ENCODE measurements around the gene CNTN4.

The CNTN4 gene

GRCh38 chr3:2262204-2262603, 163.5 kb downstream of the CNTN4 start:
- Mint-ChIP-seq H3K27ac (no peak overlapping the region), H3K36me3 (ENCODE audit: low read depth) (no peaks in the 10 kb centered on the region), H3K4me3 (no peak overlapping the region), H3K9me3 (peaks cover 7% of the 10 kb centered on the region), H3K27me3 (no peaks in the 10 kb centered on the region), H3K4me1 (ENCODE audit: low read depth) (no peaks in the 10 kb centered on the region)
- intact Hi-C loops (cut with micrococcal nuclease), result no loop called here

- no peaks in the 10 kb centered on the region for H3K9me3 Mint-ChIP-seq
- no peaks in the 10 kb centered on the region for H3K27me3 Mint-ChIP-seq
- H3K4me3 Mint-ChIP-seq, result no peak overlapping the region
- no peak overlapping the region for H3K27ac Mint-ChIP-seq
- H3K4me1 Mint-ChIP-seq (ENCODE audit: low read depth), result no peaks in the 10 kb centered on the region
- no peaks in the 10 kb centered on the region for H3K36me3 Mint-ChIP-seq (ENCODE audit: low read depth)
- intact Hi-C loops (cut with micrococcal nuclease), result no loop called here
Measured at GRCh38 chr3:2266606-2267005, 167.9 kb downstream of the CNTN4 start.

- H3K4me3 Mint-ChIP-seq, result no peak overlapping the region
- no peaks in the 10 kb centered on the region for H3K36me3 Mint-ChIP-seq (ENCODE audit: low read depth)
- intact Hi-C loops (cut with micrococcal nuclease), result no loop called here
- H3K27ac Mint-ChIP-seq, result no peak overlapping the region
- no peaks in the 10 kb centered on the region for H3K9me3 Mint-ChIP-seq
- H3K27me3 Mint-ChIP-seq, result no peaks in the 10 kb centered on the region
- no peaks in the 10 kb centered on the region for H3K4me1 Mint-ChIP-seq (ENCODE audit: low read depth)
Measured at GRCh38 chr3:2268779-2269178, 170.1 kb downstream of the CNTN4 start.

- intact Hi-C loops (cut with micrococcal nuclease), result no loop called here
- no peaks in the 10 kb centered on the region for H3K4me1 Mint-ChIP-seq (ENCODE audit: low read depth)
- peaks cover 15% of the 10 kb centered on the region for H3K9me3 Mint-ChIP-seq
- H3K27ac Mint-ChIP-seq, result no peak overlapping the region
- H3K27me3 Mint-ChIP-seq, result no peaks in the 10 kb centered on the region
- H3K36me3 Mint-ChIP-seq (ENCODE audit: low read depth), result no peaks in the 10 kb centered on the region
- H3K4me3 Mint-ChIP-seq, result no peak overlapping the region
Measured at GRCh38 chr3:2274526-2274925, 175.9 kb downstream of the CNTN4 start.

GRCh38 chr3:2283818-2284217, 185.2 kb downstream of the CNTN4 start:
- Mint-ChIP-seq H3K9me3 (peaks cover 26% of the 10 kb centered on the region), H3K27ac (no peak overlapping the region), H3K4me1 (ENCODE audit: low read depth) (no peaks in the 10 kb centered on the region), H3K27me3 (no peaks in the 10 kb centered on the region), H3K4me3 (no peak overlapping the region), H3K36me3 (ENCODE audit: low read depth) (no peaks in the 10 kb centered on the region)
- intact Hi-C loops (cut with micrococcal nuclease), result no loop called here

GRCh38 chr3:2300938-2301337, 202.3 kb downstream of the CNTN4 start:
- Mint-ChIP-seq H3K36me3 (ENCODE audit: low read depth) (no peaks in the 10 kb centered on the region), H3K4me1 (ENCODE audit: low read depth) (no peaks in the 10 kb centered on the region), H3K4me3 (no peak overlapping the region), H3K27me3 (no peaks in the 10 kb centered on the region), H3K9me3 (peaks cover 5% of the 10 kb centered on the region), H3K27ac (no peak overlapping the region)
- intact Hi-C loops (cut with micrococcal nuclease), result no loop called here

- no peak overlapping the region for H3K27ac Mint-ChIP-seq
- H3K9me3 Mint-ChIP-seq, result peaks cover 5% of the 10 kb centered on the region
- no peaks in the 10 kb centered on the region for H3K36me3 Mint-ChIP-seq (ENCODE audit: low read depth)
- H3K4me3 Mint-ChIP-seq, result no peak overlapping the region
- no peaks in the 10 kb centered on the region for H3K27me3 Mint-ChIP-seq
- intact Hi-C loops (cut with micrococcal nuclease), result no loop called here
- H3K4me1 Mint-ChIP-seq (ENCODE audit: low read depth), result no peaks in the 10 kb centered on the region
Measured at GRCh38 chr3:2301361-2301760, 202.7 kb downstream of the CNTN4 start.

GRCh38 chr3:2303566-2303965, 204.9 kb downstream of the CNTN4 start:
- Mint-ChIP-seq H3K9me3 (peaks cover 8% of the 10 kb centered on the region), H3K36me3 (ENCODE audit: low read depth) (no peaks in the 10 kb centered on the region), H3K27me3 (no peaks in the 10 kb centered on the region), H3K4me1 (ENCODE audit: low read depth) (no peaks in the 10 kb centered on the region), H3K27ac (no peak overlapping the region), H3K4me3 (no peak overlapping the region)
- intact Hi-C loops (cut with micrococcal nuclease), result no loop called here

GRCh38 chr3:2311022-2311421, 212.4 kb downstream of the CNTN4 start:
- no peaks in the 10 kb centered on the region for H3K27me3 Mint-ChIP-seq
- H3K36me3 Mint-ChIP-seq (ENCODE audit: low read depth), result no peaks in the 10 kb centered on the region

GRCh38 chr3:2317521-2317920, 218.9 kb downstream of the CNTN4 start:
- Mint-ChIP-seq H3K27ac (no peak overlapping the region), H3K4me3 (no peak overlapping the region), H3K36me3 (ENCODE audit: low read depth) (no peaks in the 10 kb centered on the region), H3K4me1 (ENCODE audit: low read depth) (no peaks in the 10 kb centered on the region), H3K9me3 (peaks cover 6% of the 10 kb centered on the region), H3K27me3 (no peaks in the 10 kb centered on the region)
- intact Hi-C loops (cut with micrococcal nuclease), result no loop called here

More at GRCh38 chr3:2311022-2311421, 212.4 kb downstream of the CNTN4 start:
- H3K4me1 Mint-ChIP-seq (ENCODE audit: low read depth), result no peaks in the 10 kb centered on the region
- no peak overlapping the region for H3K4me3 Mint-ChIP-seq
- peaks cover 27% of the 10 kb centered on the region for H3K9me3 Mint-ChIP-seq
- intact Hi-C loops (cut with micrococcal nuclease), result no loop called here
- no peak overlapping the region for H3K27ac Mint-ChIP-seq

GRCh38 chr3:2334921-2335320, 236.3 kb downstream of the CNTN4 start:
- intact Hi-C loops (cut with micrococcal nuclease), result no loop called here
- no peaks in the 10 kb centered on the region for H3K27me3 Mint-ChIP-seq
- H3K9me3 Mint-ChIP-seq, result no peaks in the 10 kb centered on the region
- H3K36me3 Mint-ChIP-seq (ENCODE audit: low read depth), result no peaks in the 10 kb centered on the region
- no peaks in the 10 kb centered on the region for H3K4me1 Mint-ChIP-seq (ENCODE audit: low read depth)
- no peak overlapping the region for H3K27ac Mint-ChIP-seq
- no peak overlapping the region for H3K4me3 Mint-ChIP-seq

- no peak overlapping the region for H3K4me3 Mint-ChIP-seq
- no peak overlapping the region for H3K27ac Mint-ChIP-seq
- H3K36me3 Mint-ChIP-seq (ENCODE audit: low read depth), result no peaks in the 10 kb centered on the region
- H3K9me3 Mint-ChIP-seq, result peaks cover 9% of the 10 kb centered on the region
- intact Hi-C loops (cut with micrococcal nuclease), result no loop called here
- H3K27me3 Mint-ChIP-seq, result no peaks in the 10 kb centered on the region
- H3K4me1 Mint-ChIP-seq (ENCODE audit: low read depth), result no peaks in the 10 kb centered on the region
Measured at GRCh38 chr3:2343031-2343682, 244.5 kb downstream of the CNTN4 start.

GRCh38 chr3:2352134-2352762, 253.6 kb downstream of the CNTN4 start:
- Mint-ChIP-seq H3K4me1 (ENCODE audit: low read depth) (no peaks in the 10 kb centered on the region), H3K36me3 (ENCODE audit: low read depth) (no peaks in the 10 kb centered on the region), H3K4me3 (no peak overlapping the region), H3K27me3 (no peaks in the 10 kb centered on the region), H3K27ac (no peak overlapping the region), H3K9me3 (peaks cover 58% of the 10 kb centered on the region)
- intact Hi-C loops (cut with micrococcal nuclease), result no loop called here

GRCh38 chr3:2354702-2355101, 256.0 kb downstream of the CNTN4 start:
- Mint-ChIP-seq H3K4me3 (no peak overlapping the region), H3K9me3 (peaks cover 54% of the 10 kb centered on the region), H3K27ac (no peak overlapping the region), H3K36me3 (ENCODE audit: low read depth) (no peaks in the 10 kb centered on the region), H3K4me1 (ENCODE audit: low read depth) (no peaks in the 10 kb centered on the region), H3K27me3 (no peaks in the 10 kb centered on the region)
- intact Hi-C loops (cut with micrococcal nuclease), result no loop called here

All from dendritic cell treated with granulocyte-macrophage colony-stimulating factor and Interleukin-4, amounts not matched to agents 40 ng/mL and 50 ng/mL, for 4 days (primary cell).